ENCODE results near the gene ZNF488.
"Not testable (repeated sequence)": the region's sequence is repeated elsewhere in the genome, so short reads cannot be mapped to it uniquely, and the experiment has no call there.

Gene ZNF488

GRCh38 chr10:47401210-47401609 is 17.1 kb upstream of the ZNF488 start:
- DNase-seq (ENCODE audit: low read depth) = no peak
- TF ChIP-seq CTCF (IDR thresholded peaks at IDR 0.05; ENCODE audit: control insufficient read depth, insufficient read depth, low read depth, low read length, missing control alignments) = no peak
- H3K4me3 ChIP-seq (ENCODE audit: control insufficient read depth, low read depth, low read length) = no peak overlapping the region

GRCh38 chr10:47400786-47401185 is 16.7 kb upstream of the ZNF488 start:
- H3K4me3 ChIP-seq (ENCODE audit: control insufficient read depth, low read depth, low read length) = no peak overlapping the region
- no peak for DNase-seq (ENCODE audit: low read depth)
- no peak for TF ChIP-seq CTCF (IDR thresholded peaks at IDR 0.05; ENCODE audit: control insufficient read depth, insufficient read depth, low read depth, low read length, missing control alignments)

- TF ChIP-seq CTCF (IDR thresholded peaks at IDR 0.05; ENCODE audit: control insufficient read depth, insufficient read depth, low read depth, low read length, missing control alignments) = no peak
- no peak overlapping the region for H3K4me3 ChIP-seq (ENCODE audit: control insufficient read depth, low read depth, low read length)
- DNase-seq (ENCODE audit: low read depth) = no peak
Observed at GRCh38 chr10:47400251-47400650, 16.2 kb upstream of the ZNF488 start.

- DNase-seq (ENCODE audit: low read depth) = no peak
- no peak for TF ChIP-seq CTCF (IDR thresholded peaks at IDR 0.05; ENCODE audit: control insufficient read depth, insufficient read depth, low read depth, low read length, missing control alignments)
- H3K4me3 ChIP-seq (ENCODE audit: control insufficient read depth, low read depth, low read length) = no peak overlapping the region
Observed at GRCh38 chr10:47397256-47397655, 13.2 kb upstream of the ZNF488 start.

- no peak for DNase-seq (ENCODE audit: low read depth)
- no peak overlapping the region for H3K4me3 ChIP-seq (ENCODE audit: control insufficient read depth, low read depth, low read length)
- no peak for TF ChIP-seq CTCF (IDR thresholded peaks at IDR 0.05; ENCODE audit: control insufficient read depth, insufficient read depth, low read depth, low read length, missing control alignments)
Observed at GRCh38 chr10:47396311-47396717, 12.2 kb upstream of the ZNF488 start.

GRCh38 chr10:47389619-47390018 is 5.5 kb upstream of the ZNF488 start:
- no peak for TF ChIP-seq CTCF (IDR thresholded peaks at IDR 0.05; ENCODE audit: control insufficient read depth, insufficient read depth, low read depth, low read length, missing control alignments)
- no peak for DNase-seq (ENCODE audit: low read depth)
- H3K4me3 ChIP-seq (ENCODE audit: control insufficient read depth, low read depth, low read length) = no peak overlapping the region

- DNase-seq (ENCODE audit: low read depth) = no peak
- TF ChIP-seq CTCF (IDR thresholded peaks at IDR 0.05; ENCODE audit: control insufficient read depth, insufficient read depth, low read depth, low read length, missing control alignments) = no peak
- H3K4me3 ChIP-seq (ENCODE audit: control insufficient read depth, low read depth, low read length) = no peak overlapping the region
Observed at GRCh38 chr10:47388879-47389278, 4.8 kb upstream of the ZNF488 start.

- not testable (repeated sequence) for DNase-seq (ENCODE audit: low read depth); H3K4me3 ChIP-seq (ENCODE audit: control insufficient read depth, low read depth, low read length)
Observed at GRCh38 chr10:47386104-47386503, 2.0 kb upstream of the ZNF488 start.
